ENCODE data around the gene BRAT1. TPM values are rescaled to one million over a fixed set of nuclear protein-coding genes. Genes with fewer than 3 reads are reported as not detected.
A peak's percentile ranks its signal among the peaks of the same experiment; 100 is the strongest.

The BRAT1 gene
- total and polyA plus RNA-seq, 2 donors (not counting 1 experiment from before 2014, with no cell fraction given), result 36.8 to 68.3 TPM

GRCh38 chr7:2573761-2574160, 18.4 kb upstream of the BRAT1 start:
- DNase-seq (peak; percentile 59), ATAC-seq (ENCODE audit: low read depth) (peak; percentile 36)
- Mint-ChIP-seq H3K4me3 (no peak overlapping the region), H3K4me1 (peaks cover 5% of the 10 kb centered on the region), H3K27ac (no peak overlapping the region), H3K9me3 (ENCODE audit: insufficient read depth) (no peaks in the 10 kb centered on the region), H3K27me3 (no peaks in the 10 kb centered on the region)
- H3K27ac ChIP-seq (ENCODE audit: low read length in 2 of 2), result no peak overlapping the region
- no peaks in the 10 kb centered on the region for H3K9me3 ChIP-seq (ENCODE audit: control extremely low read depth in 1 of 3, control insufficient read depth in 2 of 3, insufficient read depth in 1 of 3, low read length in 2 of 3)
- H3K4me3 ChIP-seq (ENCODE audit: control extremely low read depth in 1 of 5, extremely low read depth in 1 of 5, insufficient read depth in 1 of 5, low read depth in 2 of 5, low read length in 4 of 5), result no peak overlapping the region
- H3K4me1 ChIP-seq (ENCODE audit: control insufficient read depth in 2 of 2, insufficient read depth in 2 of 2, low read length in 2 of 2), result peaks cover 0 to 5% of the 10 kb centered on the region in 2 donors
- no peaks in the 10 kb centered on the region for H3K27me3 ChIP-seq (replicated peaks in 1 of 4; ENCODE audit: control extremely low read depth in 1 of 4, control insufficient read depth in 3 of 4, insufficient read depth in 4 of 4, low read length in 3 of 4)
- no peak overlapping the region for H3K9ac ChIP-seq (ENCODE audit: low read length)
- H3K79me2 ChIP-seq (ENCODE audit: control insufficient read depth, insufficient read depth, low read length), result no peaks in the 10 kb centered on the region
- intact Hi-C loops (cut with micrococcal nuclease), result no loop called here
- no peak overlapping the region for H2AFZ ChIP-seq (ENCODE audit: insufficient read depth, low read depth, low read length, poor library complexity, severe bottlenecking)
- 78% methylated on average over 9 of the region's 9 CpGs for WGBS (ENCODE audit: insufficient coverage)
- H4K20me1 ChIP-seq (ENCODE audit: control insufficient read depth, insufficient read depth, low read length, poor library complexity, severe bottlenecking), result no peaks in the 10 kb centered on the region
- CTCF ChIA-PET, result interaction anchor here (1.1 kb wide), 2 partner anchors 97 to 135 kb away, joined by 3 read pairs; no protein-coding TSS in a partner anchor
- peaks cover 0 to 2% of the 10 kb centered on the region in 2 experiments for H3K36me3 ChIP-seq (replicated peaks in 1 of 2; ENCODE audit: control extremely low read depth in 1 of 2, control insufficient read depth in 1 of 2, extremely low read depth in 1 of 2, insufficient read depth in 2 of 2, low read length in 1 of 2)
- POLR2A ChIA-PET, result no interaction called here
- TF ChIP-seq EZH2 (IDR thresholded peaks at IDR 0.05; ENCODE audit: borderline replicate concordance, insufficient read depth, low read depth, low read length, poor library complexity, severe bottlenecking), result no peak
- TF ChIP-seq, protein P1, sequence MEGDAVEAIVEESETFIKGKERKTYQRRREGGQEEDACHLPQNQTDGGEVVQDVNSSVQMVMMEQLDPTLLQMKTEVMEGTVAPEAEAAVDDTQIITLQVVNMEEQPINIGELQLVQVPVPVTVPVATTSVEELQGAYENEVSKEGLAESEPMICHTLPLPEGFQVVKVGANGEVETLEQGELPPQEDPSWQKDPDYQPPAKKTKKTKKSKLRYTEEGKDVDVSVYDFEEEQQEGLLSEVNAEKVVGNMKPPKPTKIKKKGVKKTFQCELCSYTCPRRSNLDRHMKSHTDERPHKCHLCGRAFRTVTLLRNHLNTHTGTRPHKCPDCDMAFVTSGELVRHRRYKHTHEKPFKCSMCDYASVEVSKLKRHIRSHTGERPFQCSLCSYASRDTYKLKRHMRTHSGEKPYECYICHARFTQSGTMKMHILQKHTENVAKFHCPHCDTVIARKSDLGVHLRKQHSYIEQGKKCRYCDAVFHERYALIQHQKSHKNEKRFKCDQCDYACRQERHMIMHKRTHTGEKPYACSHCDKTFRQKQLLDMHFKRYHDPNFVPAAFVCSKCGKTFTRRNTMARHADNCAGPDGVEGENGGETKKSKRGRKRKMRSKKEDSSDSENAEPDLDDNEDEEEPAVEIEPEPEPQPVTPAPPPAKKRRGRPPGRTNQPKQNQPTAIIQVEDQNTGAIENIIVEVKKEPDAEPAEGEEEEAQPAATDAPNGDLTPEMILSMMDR (IDR thresholded peaks at IDR 0.05), result no peak
- H3K4me2 ChIP-seq (replicated peaks; ENCODE audit: low read depth, low read length, poor library complexity, severe bottlenecking), result no peak overlapping the region

DNA sequence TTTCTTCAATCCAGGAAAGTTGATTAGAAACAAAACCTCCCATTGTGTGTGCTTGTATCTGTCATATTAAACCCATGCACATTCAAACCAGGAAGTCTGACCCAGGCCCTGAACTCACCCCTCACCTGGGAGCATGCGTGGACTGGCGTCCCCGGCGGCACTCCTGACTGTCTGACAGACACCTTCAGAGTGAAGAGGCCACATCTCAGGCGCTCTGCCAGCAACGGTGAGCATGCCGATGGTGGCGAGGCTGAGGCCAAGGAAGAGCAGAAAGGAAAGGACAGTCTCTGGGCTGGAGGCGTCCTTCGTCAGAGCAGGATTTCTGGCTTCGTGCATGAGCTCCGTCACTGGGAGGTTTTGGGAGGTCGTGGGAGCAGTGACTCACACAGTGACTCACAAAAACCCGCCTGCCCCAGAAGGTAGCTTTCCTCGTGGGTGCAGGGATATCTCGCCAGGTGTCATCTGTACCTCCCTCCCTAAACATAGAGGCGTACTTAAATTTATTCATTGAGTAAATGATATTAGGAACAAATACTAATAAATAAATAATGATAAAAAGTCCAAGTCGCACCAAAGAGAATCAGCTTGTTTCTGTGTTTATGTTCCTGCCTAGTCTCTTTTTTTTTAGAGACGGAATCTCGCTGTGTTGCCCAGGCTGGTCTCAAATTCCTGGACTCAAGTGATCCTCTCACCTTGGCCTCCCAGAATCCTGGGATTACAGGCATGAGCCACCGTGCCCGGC, 16.9 kb upstream of the BRAT1 start:
- POLR2A ChIA-PET, result no interaction called here
- ATAC-seq (ENCODE audit: low read depth), result no peak
- Mint-ChIP-seq H3K27me3 (no peaks in the 10 kb centered on the region), H3K27ac (no peak overlapping the region), H3K9me3 (ENCODE audit: insufficient read depth) (no peaks in the 10 kb centered on the region), H3K4me3 (no peak overlapping the region), H3K4me1 (peaks cover 15% of the 10 kb centered on the region)
- no peak for DNase-seq
- Histone ChIP-seq H2AFZ (ENCODE audit: insufficient read depth, low read depth, low read length, poor library complexity, severe bottlenecking) (no peak overlapping the region), H3K36me3 (replicated peaks in 1 of 2; ENCODE audit: control extremely low read depth in 1 of 2, control insufficient read depth in 1 of 2, extremely low read depth in 1 of 2, insufficient read depth in 2 of 2, low read length in 1 of 2) (peaks cover 0 to 2% of the 10 kb centered on the region in 2 experiments), H4K20me1 (ENCODE audit: control insufficient read depth, insufficient read depth, low read length, poor library complexity, severe bottlenecking) (no peaks in the 10 kb centered on the region), H3K4me2 (replicated peaks; ENCODE audit: low read depth, low read length, poor library complexity, severe bottlenecking) (no peak overlapping the region), H3K9ac (ENCODE audit: low read length) (no peak overlapping the region), H3K27me3 (replicated peaks in 1 of 4; ENCODE audit: control extremely low read depth in 1 of 4, control insufficient read depth in 3 of 4, insufficient read depth in 4 of 4, low read length in 3 of 4) (no peaks in the 10 kb centered on the region), H3K4me3 (ENCODE audit: control extremely low read depth in 1 of 5, extremely low read depth in 1 of 5, insufficient read depth in 1 of 5, low read depth in 2 of 5, low read length in 4 of 5) (no peak overlapping the region), H3K4me1 (ENCODE audit: control insufficient read depth in 2 of 2, insufficient read depth in 2 of 2, low read length in 2 of 2) (peaks cover 10 to 16% of the 10 kb centered on the region in 2 donors), H3K9me3 (ENCODE audit: control extremely low read depth in 1 of 3, control insufficient read depth in 2 of 3, insufficient read depth in 1 of 3, low read length in 2 of 3) (no peaks in the 10 kb centered on the region), H3K27ac (ENCODE audit: low read length in 2 of 2) (no peak overlapping the region), H3K79me2 (ENCODE audit: control insufficient read depth, insufficient read depth, low read length) (no peaks in the 10 kb centered on the region)
- TF ChIP-seq, protein P1 (IDR thresholded peaks at IDR 0.05), result no peak
- TF ChIP-seq EZH2 (IDR thresholded peaks at IDR 0.05; ENCODE audit: borderline replicate concordance, insufficient read depth, low read depth, low read length, poor library complexity, severe bottlenecking), result no peak
- CTCF ChIA-PET, result no interaction called here
- intact Hi-C loops (cut with micrococcal nuclease), result no loop called here
- WGBS (ENCODE audit: insufficient coverage), result 95% methylated on average over 17 of the region's 22 CpGs

Data from B cell (primary cell).